ENCODE measurements around the gene STAC.

The STAC gene

GRCh38 chr3:36380221-36381031, at the start of gene STAC:
Gene STAC, plus strand, starts transcription at chr3:36380504. Its CDS starts 140 bp downstream, at chr3:36380644.
- Mint-ChIP-seq H3K27me3 (ENCODE audit: low read depth) (peaks cover 32% of the 10 kb centered on the region), H3K4me3 (peak within 1 kb of the TSS; percentile 66), H3K36me3 (ENCODE audit: low read depth) (no peaks in the 10 kb centered on the region), H3K27ac (no peak within 1 kb of the TSS), H3K4me1 (ENCODE audit: low read depth) (no peaks in the 10 kb centered on the region), H3K9me3 (no peaks in the 10 kb centered on the region)
- DNase-seq (ENCODE audit: low spot score), result no peak

GRCh38 chr3:36332139-36332538, 48.2 kb upstream of the STAC start:
- DNase-seq (ENCODE audit: low spot score), result no peak
- Mint-ChIP-seq H3K36me3 (ENCODE audit: low read depth) (no peaks in the 10 kb centered on the region), H3K4me1 (ENCODE audit: low read depth) (no peaks in the 10 kb centered on the region), H3K27ac (no peak overlapping the region), H3K4me3 (no peak overlapping the region), H3K27me3 (ENCODE audit: low read depth) (no peaks in the 10 kb centered on the region), H3K9me3 (no peaks in the 10 kb centered on the region)

- H3K27me3 Mint-ChIP-seq (ENCODE audit: low read depth), result no peaks in the 10 kb centered on the region
- DNase-seq (ENCODE audit: low spot score), result no peak
- no peak overlapping the region for H3K27ac Mint-ChIP-seq
- H3K9me3 Mint-ChIP-seq, result no peaks in the 10 kb centered on the region
- H3K36me3 Mint-ChIP-seq (ENCODE audit: low read depth), result no peaks in the 10 kb centered on the region
- no peak overlapping the region for H3K4me3 Mint-ChIP-seq
- no peaks in the 10 kb centered on the region for H3K4me1 Mint-ChIP-seq (ENCODE audit: low read depth)
These were observed 18.1 kb upstream of the STAC start for GRCh38 chr3:36362216-36362615.

- Mint-ChIP-seq H3K36me3 (ENCODE audit: low read depth) (no peaks in the 10 kb centered on the region), H3K4me1 (ENCODE audit: low read depth) (no peaks in the 10 kb centered on the region), H3K27ac (no peak overlapping the region), H3K4me3 (no peak overlapping the region), H3K9me3 (no peaks in the 10 kb centered on the region), H3K27me3 (ENCODE audit: low read depth) (no peaks in the 10 kb centered on the region)
- no peak for DNase-seq (ENCODE audit: low spot score)
These were observed 17.3 kb upstream of the STAC start for GRCh38 chr3:36362973-36363372.

- Mint-ChIP-seq H3K27ac (no peak overlapping the region), H3K4me3 (no peak overlapping the region), H3K36me3 (ENCODE audit: low read depth) (no peaks in the 10 kb centered on the region), H3K27me3 (ENCODE audit: low read depth) (no peaks in the 10 kb centered on the region), H3K9me3 (no peaks in the 10 kb centered on the region), H3K4me1 (ENCODE audit: low read depth) (no peaks in the 10 kb centered on the region)
- no peak for DNase-seq (ENCODE audit: low spot score)
These were observed 16.0 kb upstream of the STAC start for GRCh38 chr3:36364260-36364659.

GRCh38 chr3:36365829-36366228, 14.5 kb upstream of the STAC start:
- Mint-ChIP-seq H3K27ac (no peak overlapping the region), H3K4me3 (no peak overlapping the region), H3K36me3 (ENCODE audit: low read depth) (no peaks in the 10 kb centered on the region), H3K27me3 (ENCODE audit: low read depth) (no peaks in the 10 kb centered on the region), H3K9me3 (no peaks in the 10 kb centered on the region), H3K4me1 (ENCODE audit: low read depth) (no peaks in the 10 kb centered on the region)
- no peak for DNase-seq (ENCODE audit: low spot score)

GRCh38 chr3:36366308-36366707, 14.0 kb upstream of the STAC start:
- Mint-ChIP-seq H3K27ac (no peak overlapping the region), H3K9me3 (no peaks in the 10 kb centered on the region), H3K27me3 (ENCODE audit: low read depth) (no peaks in the 10 kb centered on the region), H3K36me3 (ENCODE audit: low read depth) (no peaks in the 10 kb centered on the region), H3K4me1 (ENCODE audit: low read depth) (no peaks in the 10 kb centered on the region), H3K4me3 (no peak overlapping the region)
- DNase-seq (ENCODE audit: low spot score), result no peak

GRCh38 chr3:36367912-36368573, 12.3 kb upstream of the STAC start:
- no peak for DNase-seq (ENCODE audit: low spot score)
- Mint-ChIP-seq H3K36me3 (ENCODE audit: low read depth) (no peaks in the 10 kb centered on the region), H3K9me3 (no peaks in the 10 kb centered on the region)

GRCh38 chr3:36372534-36372935, 7.8 kb upstream of the STAC start:
- H3K27ac Mint-ChIP-seq, result no peak overlapping the region
- no peaks in the 10 kb centered on the region for H3K9me3 Mint-ChIP-seq
- no peak overlapping the region for H3K4me3 Mint-ChIP-seq
- DNase-seq (ENCODE audit: low spot score), result no peak
- no peaks in the 10 kb centered on the region for H3K36me3 Mint-ChIP-seq (ENCODE audit: low read depth)
- H3K27me3 Mint-ChIP-seq (ENCODE audit: low read depth), result no peaks in the 10 kb centered on the region
- H3K4me1 Mint-ChIP-seq (ENCODE audit: low read depth), result no peaks in the 10 kb centered on the region

More at GRCh38 chr3:36367912-36368573, 12.3 kb upstream of the STAC start:
- H3K27ac Mint-ChIP-seq, result no peak overlapping the region
- H3K4me3 Mint-ChIP-seq, result no peak overlapping the region
- H3K4me1 Mint-ChIP-seq (ENCODE audit: low read depth), result no peaks in the 10 kb centered on the region
- no peaks in the 10 kb centered on the region for H3K27me3 Mint-ChIP-seq (ENCODE audit: low read depth)

GRCh38 chr3:36373084-36373483, 7.2 kb upstream of the STAC start:
- Mint-ChIP-seq H3K27me3 (ENCODE audit: low read depth) (peaks cover 2% of the 10 kb centered on the region), H3K4me1 (ENCODE audit: low read depth) (no peaks in the 10 kb centered on the region), H3K9me3 (no peaks in the 10 kb centered on the region), H3K27ac (no peak overlapping the region), H3K36me3 (ENCODE audit: low read depth) (no peaks in the 10 kb centered on the region), H3K4me3 (no peak overlapping the region)
- DNase-seq (ENCODE audit: low spot score), result no peak

- no peak for DNase-seq (ENCODE audit: low spot score)
These were observed 6.6 kb upstream of the STAC start for GRCh38 chr3:36373666-36374065.

GRCh38 chr3:36379872-36380220, 458 bp upstream of the STAC start:
- no peaks in the 10 kb centered on the region for H3K36me3 Mint-ChIP-seq (ENCODE audit: low read depth)
- H3K4me1 Mint-ChIP-seq (ENCODE audit: low read depth), result no peaks in the 10 kb centered on the region
- no peaks in the 10 kb centered on the region for H3K9me3 Mint-ChIP-seq
- no peak for DNase-seq (ENCODE audit: low spot score)
- H3K27me3 Mint-ChIP-seq (ENCODE audit: low read depth), result peaks cover 32% of the 10 kb centered on the region
- H3K27ac Mint-ChIP-seq, result no peak overlapping the region
- H3K4me3 Mint-ChIP-seq, result no peak overlapping the region

More at GRCh38 chr3:36373666-36374065, 6.6 kb upstream of the STAC start:
- Mint-ChIP-seq H3K4me3 (no peak overlapping the region), H3K27me3 (ENCODE audit: low read depth) (peaks cover 3% of the 10 kb centered on the region), H3K9me3 (no peaks in the 10 kb centered on the region), H3K4me1 (ENCODE audit: low read depth) (no peaks in the 10 kb centered on the region), H3K36me3 (ENCODE audit: low read depth) (no peaks in the 10 kb centered on the region), H3K27ac (no peak overlapping the region)

GRCh38 chr3:36381311-36381956, 1.1 kb downstream of the STAC start:
- DNase-seq (ENCODE audit: low spot score), result no peak
- no peaks in the 10 kb centered on the region for H3K9me3 Mint-ChIP-seq
- peaks cover 32% of the 10 kb centered on the region for H3K27me3 Mint-ChIP-seq (ENCODE audit: low read depth)
- peak overlapping the region; percentile 66 for H3K4me3 Mint-ChIP-seq
- no peaks in the 10 kb centered on the region for H3K4me1 Mint-ChIP-seq (ENCODE audit: low read depth)
- no peak overlapping the region for H3K27ac Mint-ChIP-seq
- no peaks in the 10 kb centered on the region for H3K36me3 Mint-ChIP-seq (ENCODE audit: low read depth)

- no peak for DNase-seq (ENCODE audit: low spot score)
- Mint-ChIP-seq H3K36me3 (ENCODE audit: low read depth) (no peaks in the 10 kb centered on the region), H3K27ac (no peak overlapping the region), H3K9me3 (no peaks in the 10 kb centered on the region), H3K4me3 (no peak overlapping the region), H3K4me1 (ENCODE audit: low read depth) (no peaks in the 10 kb centered on the region), H3K27me3 (ENCODE audit: low read depth) (no peaks in the 10 kb centered on the region)
These were observed 13.3 kb downstream of the STAC start for GRCh38 chr3:36393563-36393962.
